Measurements from ENCODE around the gene LRMDA. TPM values are rescaled to one million over a fixed set of nuclear protein-coding genes. Genes with fewer than 3 reads are reported as not detected.
"Not testable (repeated sequence)": the region's sequence is repeated elsewhere in the genome, so short reads cannot be mapped to it uniquely, and the experiment has no call there.

LRMDA gene
- total RNA-seq, 1 donor from 2014 or later, result 4.5 TPM

DNA sequence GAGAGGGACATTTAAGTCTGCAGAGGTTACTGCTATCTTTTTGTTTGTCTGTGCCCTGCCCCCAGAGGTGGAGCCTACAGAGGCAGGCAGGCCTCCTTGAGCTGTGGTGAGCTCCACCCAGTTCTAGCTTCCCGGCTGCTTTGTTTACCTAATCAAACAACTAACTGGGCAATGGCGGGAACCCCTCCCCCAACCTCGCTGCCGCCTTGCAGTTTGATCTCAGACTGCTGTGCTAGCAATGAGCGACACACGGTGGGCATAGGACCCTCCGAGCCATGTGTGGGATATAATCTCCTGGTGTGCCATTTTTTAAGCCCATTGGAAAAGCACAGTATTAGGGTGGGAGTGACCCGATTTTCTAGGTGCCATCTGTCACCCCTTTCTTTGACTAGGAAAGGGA is 716.8 kb downstream of the LRMDA start:
- intact Hi-C loops (cut with DNase I); DNase-seq (ENCODE audit: low spot score): not testable (repeated sequence)

DNA sequence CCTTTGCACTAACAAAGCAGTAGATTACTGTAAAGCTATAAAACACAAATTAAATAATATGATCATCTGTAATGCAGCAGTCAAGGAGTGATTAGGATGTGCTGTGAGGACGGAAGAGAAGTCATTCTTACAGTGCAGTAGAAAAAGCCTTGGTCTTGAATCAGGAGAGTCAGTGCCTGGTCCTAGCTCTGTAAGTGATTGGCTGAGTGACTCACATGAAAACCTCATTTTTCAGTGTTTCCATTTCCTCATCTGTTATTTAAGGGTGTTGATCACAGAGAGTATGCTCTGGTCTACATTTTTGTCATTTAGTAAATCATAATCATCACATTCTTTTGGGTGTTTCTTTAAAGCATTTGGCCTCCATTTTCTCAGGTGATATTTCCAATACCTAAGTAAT is 717.8 kb downstream of the LRMDA start:
- intact Hi-C loops (cut with DNase I), result no loop called here
- no peak for DNase-seq (ENCODE audit: low spot score)

DNA sequence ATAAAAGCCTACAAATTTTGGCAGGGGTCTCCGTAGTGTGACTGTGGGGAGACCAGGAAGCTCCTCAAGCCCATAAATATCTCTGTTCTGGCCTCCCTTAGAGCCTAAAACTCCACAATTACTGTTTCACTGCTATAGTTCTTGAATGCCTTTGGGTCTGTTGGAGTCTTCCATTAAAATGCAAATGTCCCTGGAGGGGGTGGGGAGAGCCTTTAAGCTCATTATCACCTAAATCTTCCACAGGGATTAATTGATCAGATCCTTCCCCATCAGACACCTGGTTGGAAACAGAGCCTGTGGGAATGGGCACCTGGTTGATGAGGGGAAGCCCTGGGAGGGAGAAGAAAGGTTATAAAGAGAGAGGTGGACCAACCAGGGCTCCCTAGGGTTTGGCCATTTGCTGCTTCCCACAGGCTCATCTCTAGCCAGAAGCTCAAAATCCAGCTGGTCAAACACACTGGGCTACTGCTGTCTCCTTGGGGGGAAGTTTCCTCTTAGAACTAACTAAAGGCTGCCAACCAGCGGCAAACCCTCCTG is 718.2 kb downstream of the LRMDA start:
- no peak for DNase-seq (ENCODE audit: low spot score)
- intact Hi-C loops (cut with DNase I), result no loop called here

DNA sequence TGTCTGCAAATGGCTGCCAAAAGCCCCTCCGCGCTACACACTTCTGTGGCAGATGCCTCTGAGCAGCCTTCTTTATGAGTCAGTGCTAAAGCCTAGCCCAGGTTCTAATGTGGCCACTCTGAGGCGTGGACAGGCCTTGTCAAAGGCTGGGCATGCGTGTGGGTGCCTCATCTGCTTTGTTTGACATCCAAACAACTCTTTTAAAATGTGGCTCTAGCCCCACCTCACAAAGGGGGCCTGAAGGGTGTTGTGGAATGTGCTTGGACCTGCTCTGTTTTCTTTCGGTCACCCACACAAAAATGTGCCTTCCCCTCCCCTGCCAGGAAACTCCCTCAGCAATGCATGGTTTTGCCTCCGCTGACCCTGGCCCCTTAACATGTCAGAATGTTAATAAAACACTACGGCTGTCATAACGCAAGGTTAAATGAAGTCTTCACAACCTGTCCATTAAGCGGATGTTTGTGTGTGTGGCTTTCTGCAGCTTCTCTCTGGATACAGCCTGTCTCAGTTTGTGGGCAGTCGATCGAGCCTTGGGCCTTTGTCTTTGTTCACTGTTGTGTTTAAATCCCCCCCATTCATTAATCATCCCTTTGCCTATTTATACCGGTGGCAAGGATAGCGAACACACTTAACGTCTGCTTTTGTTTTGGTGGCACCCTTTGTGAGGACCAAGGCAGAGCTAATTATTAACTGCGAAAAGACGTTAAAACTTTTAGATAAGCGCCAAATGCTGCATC is 718.9 kb downstream of the LRMDA start:
- intact Hi-C loops (cut with DNase I), result no loop called here
- no peak for DNase-seq (ENCODE audit: low spot score)

DNA sequence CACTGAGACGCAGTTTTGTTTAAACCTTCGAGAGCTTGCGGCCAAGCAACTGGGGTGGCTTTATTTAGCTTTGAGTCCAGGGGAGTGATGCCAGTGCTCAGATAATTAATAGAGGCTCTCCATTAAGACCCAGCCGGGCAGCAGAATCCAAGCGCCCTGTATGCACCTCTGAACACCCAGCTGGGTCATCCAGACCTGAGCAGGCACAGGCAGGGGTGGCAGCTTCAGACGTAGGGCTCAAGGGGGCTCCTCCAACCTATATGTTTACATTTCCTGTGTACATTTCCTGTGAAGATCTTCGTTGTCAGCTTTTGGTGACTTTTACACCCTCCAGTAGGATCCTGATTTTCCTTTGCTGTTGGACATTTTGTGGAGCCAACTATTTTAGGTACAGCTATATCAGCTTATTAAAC is 719.5 kb downstream of the LRMDA start:
- DNase-seq (ENCODE audit: low spot score), result no peak
- intact Hi-C loops (cut with DNase I), result no loop called here

DNA sequence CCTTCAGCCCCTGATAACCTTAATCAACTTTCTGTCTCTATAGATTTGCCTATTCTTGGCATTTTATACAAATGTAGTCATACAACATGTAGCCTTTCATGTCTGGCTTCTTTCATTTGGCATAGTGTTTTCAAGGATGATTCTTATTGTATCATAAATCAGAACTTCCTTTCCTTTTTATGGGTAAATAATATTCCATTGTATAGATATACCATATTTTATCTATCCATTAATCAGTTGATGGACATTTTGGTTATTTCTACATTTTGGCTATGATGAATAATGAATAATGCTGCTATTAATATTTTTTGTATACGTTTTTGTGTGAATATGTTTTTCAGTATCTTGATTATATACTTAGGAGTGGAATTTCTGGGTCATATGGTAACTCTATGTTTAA is 720.8 kb downstream of the LRMDA start:
- DNase-seq (ENCODE audit: low spot score), result no peak
- intact Hi-C loops (cut with DNase I), result no loop called here

DNA sequence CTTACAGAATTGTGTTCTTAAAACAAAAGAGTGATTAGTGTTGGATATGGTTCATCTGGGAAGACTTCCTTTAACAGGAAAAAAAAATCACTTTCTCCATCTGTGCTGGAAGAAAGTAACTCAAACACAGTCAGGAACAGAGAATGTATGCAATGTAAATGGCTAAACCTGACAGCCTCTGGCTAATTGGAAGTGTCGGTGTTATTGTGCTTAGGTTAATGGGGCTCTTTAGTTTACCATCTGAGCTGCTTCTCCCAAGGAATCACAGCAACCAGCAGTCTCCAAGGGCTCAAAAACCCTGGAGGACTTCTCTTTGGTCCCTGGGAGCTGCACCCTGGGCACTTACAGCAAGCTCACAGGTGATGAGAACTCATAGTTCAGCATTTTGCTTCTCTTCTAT is 724.5 kb downstream of the LRMDA start:
- DNase-seq (ENCODE audit: low spot score), result no peak
- intact Hi-C loops (cut with DNase I), result no loop called here

DNA sequence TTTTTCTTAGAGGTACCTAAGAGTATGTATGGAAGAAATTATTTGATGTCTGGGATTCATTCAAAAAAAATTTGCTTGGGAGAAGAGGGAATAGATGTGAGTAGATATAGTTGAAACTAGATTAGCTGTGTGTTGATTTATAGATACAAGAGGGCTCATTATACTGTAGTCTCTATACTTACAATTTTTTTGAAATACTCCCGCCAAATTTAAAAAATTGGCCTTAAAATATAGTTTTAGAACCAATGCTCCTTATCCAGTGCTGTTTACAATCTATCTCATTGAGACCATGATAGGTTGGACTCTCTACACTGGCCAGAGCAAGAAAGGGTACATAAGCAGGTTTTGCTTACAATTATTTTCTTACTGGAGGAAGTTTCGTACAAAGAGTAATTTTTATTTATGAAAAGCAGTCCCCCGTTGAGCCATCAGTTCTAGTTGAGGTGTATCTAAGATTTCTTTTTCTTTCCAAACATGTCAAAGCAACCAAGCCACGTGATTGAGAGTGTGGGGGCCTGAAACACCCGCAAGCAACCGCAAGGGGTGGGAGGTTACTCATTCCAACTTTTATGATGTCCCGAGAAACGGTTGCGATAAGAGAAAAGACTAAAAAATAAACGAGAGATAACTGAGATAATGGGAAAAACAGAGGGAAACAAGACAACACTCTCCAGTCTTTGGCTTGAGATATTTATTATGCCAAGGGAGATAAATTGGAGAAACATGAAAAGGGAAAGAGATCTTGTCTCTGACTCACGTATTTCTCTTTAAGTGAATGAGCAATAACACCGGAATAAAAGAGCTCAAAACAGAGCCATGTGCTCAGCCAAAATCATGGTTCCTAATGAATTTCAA is 729.2 kb downstream of the LRMDA start:
- DNase-seq (ENCODE audit: low spot score), result no peak
- intact Hi-C loops (cut with DNase I), result no loop called here

DNA sequence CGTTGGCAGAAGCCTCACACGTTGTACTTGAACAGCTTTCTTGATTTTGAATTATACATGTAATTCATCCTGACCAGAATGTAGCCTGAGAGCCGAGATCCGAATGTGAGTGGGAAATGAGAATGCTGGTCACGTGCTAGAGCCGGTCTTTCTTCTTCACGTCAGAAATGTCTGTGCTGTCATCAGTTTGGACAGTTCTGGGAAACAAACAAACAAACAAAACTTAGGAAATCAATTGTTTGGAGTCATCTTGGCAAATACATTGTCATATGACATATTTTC is 729.8 kb downstream of the LRMDA start:
- DNase-seq (ENCODE audit: low spot score), result no peak
- intact Hi-C loops (cut with DNase I), result no loop called here

DNA sequence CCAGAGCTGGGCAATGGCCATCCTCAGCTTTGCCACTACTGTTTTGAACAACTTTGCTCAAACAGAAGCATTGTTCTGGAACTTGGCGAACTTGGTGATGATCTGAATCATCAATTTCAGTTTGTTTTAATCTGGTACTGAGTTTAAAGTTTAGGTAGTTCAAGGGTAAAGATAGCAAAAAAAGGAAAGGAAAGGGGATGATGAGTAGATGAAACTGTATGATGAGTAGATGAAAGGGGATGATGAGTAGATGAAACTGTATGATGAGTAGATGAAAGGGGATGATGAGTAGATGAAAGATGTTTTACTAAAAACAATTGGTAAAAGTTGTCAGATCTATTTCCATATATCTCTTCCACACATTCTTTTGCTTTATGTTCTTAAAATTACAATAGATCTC is 737.0 kb downstream of the LRMDA start:
- intact Hi-C loops (cut with DNase I), result no loop called here
- no peak for DNase-seq (ENCODE audit: low spot score)

DNA sequence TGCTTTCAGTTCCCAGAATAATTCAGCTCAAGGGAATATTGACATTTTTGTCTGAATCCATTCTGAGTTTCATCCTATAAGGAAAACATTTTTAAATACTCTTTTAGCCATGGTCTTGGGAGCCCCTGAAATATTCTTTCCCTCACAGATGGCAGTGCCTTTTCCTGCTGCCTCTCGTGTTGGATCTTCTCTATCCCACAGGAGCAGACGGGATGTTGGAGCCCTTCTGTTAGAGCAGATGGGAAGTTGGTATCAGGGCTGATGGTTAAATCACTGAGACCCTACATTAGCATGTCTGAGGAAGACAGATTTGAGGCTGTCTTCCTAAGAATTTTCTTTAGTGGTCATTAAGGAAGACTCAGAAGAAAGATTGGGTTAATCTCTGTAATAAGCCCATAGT is 737.8 kb downstream of the LRMDA start:
- DNase-seq (ENCODE audit: low spot score), result no peak
- intact Hi-C loops (cut with DNase I), result no loop called here

DNA sequence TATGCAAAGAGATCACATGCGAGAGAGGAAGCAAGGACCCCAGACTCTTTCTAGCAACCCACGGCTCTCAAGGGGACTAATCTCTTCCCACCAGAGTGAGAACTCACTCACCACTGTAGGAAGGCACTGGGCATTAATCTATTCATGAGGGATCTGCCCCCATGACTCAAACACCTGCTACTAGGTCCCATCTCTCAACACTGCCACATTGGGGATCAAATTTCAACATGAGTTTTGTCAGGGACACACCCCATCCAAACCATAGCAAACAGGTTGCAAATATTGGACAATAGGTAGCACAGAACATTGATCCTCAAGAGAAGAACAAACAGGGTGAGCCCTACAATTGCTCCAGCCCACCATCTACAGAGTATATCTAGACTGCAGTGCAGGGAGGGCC is 740.6 kb downstream of the LRMDA start:
- intact Hi-C loops (cut with DNase I), result no loop called here
- DNase-seq (ENCODE audit: low spot score), result no peak

DNA sequence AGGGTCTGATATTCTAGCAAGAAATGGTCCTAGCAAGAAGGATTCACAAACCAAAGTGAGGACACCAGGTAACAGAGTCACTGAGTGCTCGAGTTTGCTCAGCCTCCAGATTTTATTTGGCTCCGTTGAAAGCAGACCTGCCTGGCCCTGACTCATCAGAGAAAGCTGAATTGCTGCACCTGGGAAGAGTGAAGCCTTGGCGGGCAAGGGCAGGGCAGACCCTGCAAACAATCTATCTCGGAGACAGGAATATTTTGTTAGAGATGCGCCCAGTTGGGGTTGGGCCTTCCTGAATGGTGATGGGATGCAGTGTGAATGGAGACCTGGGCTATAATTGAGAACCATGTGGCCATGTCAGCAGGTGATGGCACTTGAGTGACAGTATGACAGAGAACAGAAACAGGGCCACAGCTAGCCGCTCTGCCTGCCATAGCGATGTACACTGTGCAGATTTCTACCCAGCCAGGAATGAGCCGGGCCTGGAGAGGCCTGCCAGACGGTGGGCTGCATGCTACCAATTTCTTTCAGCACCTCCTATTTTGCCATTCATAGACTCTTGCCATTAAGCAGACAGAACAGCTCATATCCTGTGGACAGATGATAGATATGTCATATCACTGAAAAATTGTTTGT is 744.2 kb downstream of the LRMDA start:
- intact Hi-C loops (cut with DNase I), result no loop called here
- DNase-seq (ENCODE audit: low spot score), result no peak

DNA sequence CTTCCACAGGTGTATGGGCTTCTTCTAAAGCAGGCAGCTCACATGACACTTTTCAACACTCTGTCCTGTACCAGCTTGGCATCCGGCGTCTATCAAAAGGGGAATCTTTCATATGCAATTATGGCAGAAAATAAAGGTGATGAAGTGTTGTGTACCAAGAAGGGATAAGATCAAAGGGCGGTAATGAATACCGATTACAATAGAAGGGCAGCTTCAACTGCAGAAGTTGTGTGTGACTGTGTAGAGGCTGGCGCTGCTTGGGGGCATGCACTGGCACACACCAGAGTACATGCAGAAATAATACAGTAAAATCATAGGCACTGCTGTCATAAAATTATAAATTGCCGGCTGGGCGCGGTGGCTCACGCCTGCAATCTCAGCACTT is 744.7 kb downstream of the LRMDA start:
- no peak for DNase-seq (ENCODE audit: low spot score)
- intact Hi-C loops (cut with DNase I), result no loop called here

DNA sequence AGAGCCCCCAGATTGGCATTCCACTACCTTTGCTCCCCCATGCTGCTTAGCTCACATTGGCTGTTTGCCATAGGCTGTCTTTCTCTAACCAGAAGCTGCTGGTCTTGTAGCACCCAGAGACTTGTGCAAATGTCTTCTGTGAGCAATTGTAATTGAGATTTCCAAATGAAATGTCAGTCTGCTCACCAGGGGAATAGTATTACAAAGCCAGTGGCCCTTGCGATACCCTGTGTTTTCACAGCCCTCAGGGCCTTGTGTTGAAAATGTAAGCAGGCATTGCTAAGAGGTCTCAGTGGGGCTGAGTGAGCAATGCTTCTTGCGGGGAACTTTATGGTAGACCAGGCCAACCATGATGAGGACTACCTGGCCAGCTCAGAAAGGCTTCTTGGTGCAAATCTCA is 746.5 kb downstream of the LRMDA start:
- intact Hi-C loops (cut with DNase I), result no loop called here
- DNase-seq (ENCODE audit: low spot score), result no peak

DNA sequence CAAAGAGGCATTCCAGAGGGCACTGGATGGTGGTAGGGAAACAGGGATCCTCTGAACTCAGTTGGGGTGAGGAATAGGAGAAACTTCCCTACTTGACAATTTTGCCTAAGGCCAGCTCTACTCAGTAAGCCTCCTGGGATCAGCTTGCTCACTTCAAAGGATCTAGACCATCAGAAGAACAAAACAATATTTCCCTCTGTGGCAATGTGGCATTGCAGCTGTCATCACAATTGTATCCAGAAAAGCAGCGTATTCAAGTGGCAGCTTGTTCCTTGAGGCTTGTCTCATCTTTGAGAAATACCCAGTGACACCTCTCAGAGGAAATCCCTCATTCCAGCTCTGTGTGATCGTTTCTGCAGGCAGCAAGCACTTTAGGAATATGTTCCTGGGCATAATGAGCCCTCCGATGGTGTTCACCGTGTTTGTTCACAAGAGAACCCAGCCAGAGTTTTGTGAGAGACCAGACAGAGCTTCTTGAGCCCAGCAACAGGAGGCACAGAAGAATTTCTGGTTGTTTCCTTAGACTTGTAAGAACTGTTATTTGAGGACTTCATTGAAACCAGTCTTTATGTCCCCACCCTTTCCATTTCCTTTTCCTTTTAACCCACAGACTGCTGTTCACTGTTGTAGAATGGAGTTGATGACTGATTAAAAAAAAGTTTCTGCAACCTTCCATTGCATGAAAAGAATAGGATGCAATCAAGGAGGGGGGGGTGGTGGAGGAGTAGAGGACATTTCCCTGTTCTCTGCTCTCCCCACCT is 747.3 kb downstream of the LRMDA start:
- intact Hi-C loops (cut with DNase I), result no loop called here
- no peak for DNase-seq (ENCODE audit: low spot score)

DNA sequence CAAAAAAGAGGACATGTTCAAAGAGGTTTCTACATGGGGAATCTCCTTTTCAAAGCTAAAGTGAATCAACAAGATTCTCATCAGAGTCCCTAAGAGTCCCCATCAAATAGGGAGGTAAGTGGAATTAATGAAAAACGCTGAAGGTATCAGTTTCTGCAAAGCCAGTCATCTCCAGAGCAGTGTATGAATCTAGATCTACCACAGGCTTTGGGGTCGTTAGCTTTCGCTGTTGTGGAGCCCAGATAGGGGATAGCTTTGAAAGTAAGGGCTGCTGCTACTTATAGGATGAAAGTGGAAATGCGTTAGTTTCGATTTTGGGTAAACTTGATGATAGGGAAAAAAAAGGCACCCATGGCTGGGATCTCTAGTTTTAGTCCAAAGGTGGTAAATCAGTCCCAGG is 748.4 kb downstream of the LRMDA start:
- intact Hi-C loops (cut with DNase I), result no loop called here
- DNase-seq (ENCODE audit: low spot score), result no peak

DNA sequence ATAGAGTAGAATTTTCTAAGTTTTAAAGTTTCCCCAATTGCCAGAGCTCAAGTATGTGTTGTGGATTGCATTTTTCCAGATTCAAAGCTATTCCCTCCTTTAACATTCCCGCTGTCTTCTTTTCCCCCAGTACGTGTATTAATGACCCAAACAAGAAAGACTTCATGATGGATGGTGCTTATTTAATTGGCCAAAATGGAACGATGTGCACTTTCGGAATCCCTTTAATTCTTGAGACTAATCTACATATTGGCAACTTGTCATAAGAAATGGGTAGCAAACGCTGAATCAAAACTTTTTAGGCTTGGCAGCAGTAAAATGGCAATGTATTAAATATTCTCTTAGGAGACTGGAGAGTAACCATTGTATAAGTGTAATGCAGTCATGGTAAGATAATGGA is 753.2 kb downstream of the LRMDA start:
- intact Hi-C loops (cut with DNase I), result no loop called here
- no peak for DNase-seq (ENCODE audit: low spot score)

DNA sequence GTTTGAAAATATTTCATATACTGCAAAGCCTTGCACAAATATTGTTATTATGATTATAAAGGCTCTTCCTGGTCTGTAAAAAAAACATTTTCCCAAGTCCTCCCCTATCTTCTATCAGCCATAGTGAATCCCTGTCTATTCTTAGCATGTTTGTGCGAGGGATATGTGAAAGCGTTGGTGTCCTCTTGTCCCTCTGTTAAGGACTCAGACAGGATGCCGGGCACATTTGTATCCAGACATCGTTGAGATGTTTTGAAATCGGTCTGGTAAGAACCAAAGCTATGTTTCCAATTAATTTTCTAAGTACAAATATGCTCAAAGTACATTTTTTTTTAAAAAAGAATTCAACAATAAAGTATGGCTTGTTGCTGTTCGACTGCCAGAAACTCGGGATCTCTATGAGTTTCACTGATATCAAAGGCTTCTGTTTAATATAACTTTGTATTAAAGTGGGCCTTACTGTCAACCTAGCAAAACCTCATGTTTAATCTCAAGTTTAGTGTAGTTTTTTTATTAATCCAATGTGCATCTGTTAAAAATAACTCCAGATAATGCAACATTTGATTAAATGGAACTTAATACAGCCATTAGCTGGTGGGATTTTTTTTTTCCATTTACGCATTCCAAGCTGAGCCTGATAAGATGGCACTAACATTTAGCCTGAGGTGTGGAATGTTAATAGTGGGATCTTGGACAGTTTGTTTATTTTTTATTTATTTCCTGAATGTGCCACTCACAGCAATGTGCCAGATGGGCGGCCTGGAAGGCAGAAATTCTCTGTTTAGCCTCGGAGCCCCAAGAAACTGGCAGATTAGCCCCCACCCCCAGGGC is 754.3 kb downstream of the LRMDA start:
- no peak for DNase-seq (ENCODE audit: low spot score)
- intact Hi-C loops (cut with DNase I), result no loop called here
